Daoy (cell line): ENCODE results near the gene PGAM5. TPM values are rescaled to one million over a fixed set of nuclear protein-coding genes. Genes with fewer than 3 reads are reported as not detected.
"Not testable (repeated sequence)": the region's sequence is repeated elsewhere in the genome, so short reads cannot be mapped to it uniquely, and the experiment has no call there.

ENCODE experiments used
- DNase-seq: peaks from one replicate; pipeline ENCODE4 v3.0.0-alpha.2; 2015; ENCODE audit warnings: low read depth
- total RNA-seq: library from RNA; depleted of rRNA; stranded (reverse); fragments of >200 nt; shearing (Covaris generic); gene quantifications from 2 replicates; pipeline ENCODE4 v1.2.3, GENCODE V29; 2014

PGAM5 gene
- total RNA-seq, 1 experiment from 2014 or later: 73.5 TPM

DNA sequence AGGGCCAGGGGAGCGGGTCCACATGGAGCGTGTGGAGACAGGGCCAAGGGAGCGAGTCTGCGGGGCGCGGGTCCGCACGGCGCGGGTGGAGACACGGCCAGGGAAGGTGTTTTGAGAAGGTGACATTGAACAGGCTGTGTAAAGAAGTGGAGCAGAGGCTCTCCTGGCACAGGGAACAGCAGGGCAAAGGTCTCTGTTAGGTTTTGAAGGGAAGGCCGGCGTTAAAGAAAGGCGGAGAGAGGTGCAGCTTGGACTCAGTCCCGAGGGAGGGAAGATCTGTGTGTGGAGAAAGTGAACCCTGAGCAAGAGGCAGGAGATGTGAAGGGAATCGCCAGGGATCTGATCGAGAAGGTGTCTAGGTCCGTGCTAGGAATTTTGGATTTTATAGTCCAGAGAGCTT lies 21.4 kb upstream of the PGAM5 start:
- no peak for DNase-seq

DNA sequence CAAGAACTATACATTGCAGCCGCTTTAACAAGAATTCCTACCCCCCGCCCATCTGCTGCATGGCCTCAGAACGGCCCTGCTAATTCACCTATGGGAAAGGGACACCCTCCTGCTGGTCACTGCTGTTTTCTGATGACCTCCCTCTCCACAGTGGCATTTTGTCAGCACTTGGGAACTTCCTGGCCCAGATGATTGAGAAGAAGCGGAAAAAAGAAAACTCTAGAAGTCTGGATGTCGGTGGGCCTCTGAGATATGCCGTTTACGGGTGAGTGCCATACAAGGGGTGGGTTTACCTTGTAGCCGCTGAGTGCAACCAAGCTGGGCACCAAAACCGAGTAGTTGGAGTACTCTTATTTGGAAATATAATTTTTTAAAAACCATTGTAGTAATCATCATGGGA lies 20.5 kb upstream of the PGAM5 start:
- DNase-seq: no peak

DNA sequence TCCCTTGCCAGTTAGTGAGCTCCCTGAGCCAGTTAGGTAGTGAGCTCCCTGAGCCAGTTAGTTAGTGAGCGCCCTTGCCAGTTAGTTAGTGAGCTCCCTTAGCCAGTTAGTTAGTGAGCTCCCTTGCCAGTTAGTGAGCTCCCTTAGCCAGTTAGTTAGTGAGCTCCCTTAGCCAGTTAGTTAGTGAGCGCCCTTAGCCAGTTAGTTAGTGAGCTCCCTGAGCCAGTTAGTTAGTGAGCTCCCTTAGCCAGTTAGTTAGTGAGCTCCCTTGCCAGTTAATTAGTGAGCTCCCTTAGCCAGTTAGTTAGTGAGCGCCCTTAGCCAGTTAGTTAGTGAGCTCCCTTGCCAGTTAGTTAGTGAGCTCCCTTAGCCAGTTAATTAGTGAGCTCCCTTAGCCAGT lies 18.6 kb upstream of the PGAM5 start:
- not testable (repeated sequence) for DNase-seq

DNA sequence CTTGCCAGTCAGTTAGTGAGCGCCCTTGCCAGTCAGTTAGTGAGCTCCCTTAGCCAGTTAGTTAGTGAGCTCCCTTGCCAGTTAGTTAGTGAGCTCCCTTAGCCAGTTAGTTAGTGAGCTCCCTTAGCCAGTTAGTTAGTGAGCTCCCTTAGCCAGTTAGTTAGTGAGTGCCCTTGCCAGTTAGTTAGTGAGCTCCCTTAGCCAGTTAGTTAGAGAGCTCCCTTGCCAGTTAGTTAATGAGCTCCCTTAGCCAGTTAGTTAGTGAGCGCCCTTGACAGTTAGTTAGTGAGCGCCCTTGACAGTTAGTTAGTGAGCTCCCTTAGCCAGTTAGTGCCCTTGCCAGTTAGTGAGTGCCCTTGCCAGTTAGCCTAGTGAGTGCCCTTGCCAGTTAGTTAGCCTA lies 15.8 kb upstream of the PGAM5 start:
- not testable (repeated sequence) for DNase-seq

DNA sequence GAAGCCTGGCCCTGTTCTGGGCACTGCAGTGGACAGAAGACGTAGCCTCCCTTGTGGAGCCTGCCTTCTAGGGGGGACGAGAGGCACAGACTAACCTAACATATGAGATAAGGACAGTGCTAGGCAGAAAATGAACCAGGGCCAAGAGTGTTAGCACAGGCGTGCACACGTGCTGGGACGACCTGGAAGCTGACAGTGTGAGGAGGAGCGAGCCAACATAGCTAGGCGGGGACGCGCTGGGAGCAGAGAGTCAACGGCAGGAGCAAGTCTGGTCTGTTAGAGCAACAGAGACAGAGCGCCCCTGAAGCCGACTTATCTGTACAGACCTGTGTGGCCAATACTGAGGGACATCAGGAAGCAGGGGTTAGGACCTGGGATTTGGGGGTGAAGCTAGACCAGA lies 15.2 kb upstream of the PGAM5 start:
- DNase-seq: no peak

DNA sequence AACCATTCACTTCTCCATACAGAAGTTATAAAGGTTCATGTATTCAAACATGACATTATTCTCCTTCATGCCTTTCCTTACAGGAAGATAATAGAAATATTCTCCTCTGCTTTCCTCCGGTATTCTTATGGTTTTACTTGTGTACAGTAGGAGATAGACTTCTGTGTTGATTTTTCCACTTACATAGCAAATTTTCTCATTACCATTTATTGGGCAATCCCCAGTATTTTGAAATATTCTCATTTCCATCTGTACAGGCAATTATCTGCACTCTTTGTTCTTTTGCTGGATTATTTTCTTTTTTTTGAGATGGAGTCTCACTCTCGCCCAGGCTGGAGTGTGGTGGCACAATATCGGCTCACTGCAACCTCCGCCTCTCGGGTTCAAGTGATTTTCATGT lies 12.3 kb upstream of the PGAM5 start:
- no peak for DNase-seq

DNA sequence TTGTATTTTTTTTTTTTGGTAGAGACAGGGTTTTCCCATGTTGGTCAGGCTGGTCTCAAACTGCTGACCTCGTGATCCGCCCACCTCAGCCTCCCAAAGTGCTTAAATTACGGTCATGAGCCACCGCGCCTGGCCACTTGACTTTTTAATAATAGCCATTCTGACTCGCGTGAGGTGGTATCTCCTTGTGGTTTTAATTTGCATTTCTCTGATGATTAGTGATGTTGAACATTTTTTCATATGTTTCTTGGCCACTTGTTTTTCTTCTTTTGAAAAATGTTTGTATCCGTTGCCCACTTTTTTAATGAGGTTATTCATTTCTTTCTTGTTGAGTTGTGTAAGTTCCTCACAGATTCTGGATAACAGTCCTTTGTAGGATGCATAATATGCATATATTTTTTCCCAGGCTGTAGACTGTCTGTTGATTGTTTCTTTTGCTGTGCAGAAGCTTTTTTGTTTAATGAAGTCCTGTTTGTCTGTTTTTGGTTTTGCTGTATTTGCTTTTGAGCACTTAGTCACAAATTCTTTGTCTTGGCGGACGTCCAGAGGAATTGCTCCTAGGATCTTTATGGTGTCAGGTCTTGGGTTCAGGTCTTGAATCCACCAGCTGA lies 10.3 kb upstream of the PGAM5 start:
- no peak for DNase-seq

DNA sequence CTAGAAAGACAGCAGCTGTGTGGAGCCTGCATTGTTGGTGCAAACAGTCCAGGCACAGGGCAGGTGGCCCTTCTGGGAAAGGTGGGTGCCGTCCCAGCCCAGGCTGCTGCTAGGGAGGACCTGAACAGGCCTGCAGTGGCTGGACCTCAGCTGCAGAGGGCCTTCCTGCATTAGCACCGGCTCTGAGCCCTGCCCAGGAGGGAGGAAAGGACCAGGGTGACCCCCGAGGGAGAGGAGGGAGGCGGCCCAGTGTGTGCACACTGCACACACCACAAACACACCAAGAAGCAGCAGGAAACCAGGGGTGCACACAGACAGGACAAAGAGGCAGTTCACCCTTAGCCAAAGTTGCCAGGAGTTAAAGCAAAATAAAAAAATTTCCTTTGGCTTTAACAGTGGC lies 8.0 kb upstream of the PGAM5 start:
- no peak for DNase-seq

DNA sequence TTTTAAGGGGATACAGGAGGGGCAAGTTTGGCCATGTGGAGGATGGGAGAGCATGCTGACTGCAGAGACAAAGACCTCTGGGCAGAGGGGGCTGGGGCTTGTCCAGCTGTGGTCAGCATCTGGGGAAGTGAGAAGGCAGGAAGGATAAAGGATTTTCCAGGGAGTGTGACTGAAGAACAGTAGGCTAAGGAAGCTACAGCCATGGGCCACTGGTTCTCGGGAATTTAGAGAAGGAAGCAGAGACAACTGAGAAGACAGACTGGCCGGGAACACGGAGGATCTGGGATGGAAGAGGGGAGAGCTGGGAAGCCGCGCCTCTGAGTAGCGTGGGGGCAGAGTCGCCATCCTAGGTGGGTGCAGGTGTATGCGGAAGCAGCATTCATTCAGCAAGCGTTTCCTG lies 7.0 kb upstream of the PGAM5 start:
- no peak for DNase-seq

DNA sequence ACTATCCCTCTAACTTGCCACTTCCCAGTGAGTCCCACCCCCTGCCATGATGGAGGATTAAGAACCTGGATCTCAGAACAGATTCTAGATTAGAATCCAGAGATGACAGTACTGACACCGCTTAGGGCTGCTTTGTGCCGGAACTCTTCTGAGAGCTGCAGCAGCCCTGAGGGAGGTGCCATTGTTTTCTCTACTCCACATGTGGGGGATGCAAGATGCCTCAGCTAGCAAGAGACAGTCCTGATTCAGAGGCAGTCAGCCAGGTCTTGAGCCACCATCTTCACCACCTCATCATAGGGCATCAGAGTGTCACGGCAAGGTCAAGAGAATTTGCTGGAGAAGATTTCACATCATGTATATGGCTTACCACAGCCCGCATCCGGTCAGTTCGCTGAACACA lies 3.4 kb upstream of the PGAM5 start:
- DNase-seq: no peak

DNA sequence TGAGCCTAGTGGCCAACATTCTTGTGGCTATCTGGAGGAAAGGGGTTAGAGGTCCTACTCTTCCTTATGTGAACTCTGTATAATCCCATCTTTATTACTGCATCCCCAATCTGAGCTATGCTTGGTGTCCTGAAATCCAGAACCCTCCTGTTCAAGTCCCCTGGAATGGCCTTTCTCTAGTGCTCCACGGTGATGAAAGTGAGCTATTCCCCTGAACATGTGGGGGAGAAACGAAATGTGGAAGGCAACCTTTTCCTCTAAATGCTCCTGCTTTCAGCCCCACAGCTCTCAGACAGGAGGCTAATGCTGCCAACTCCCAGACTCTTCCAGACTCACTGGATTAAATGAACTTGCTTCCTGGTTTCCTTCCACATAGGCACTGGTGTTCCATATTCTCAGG lies 2.5 kb upstream of the PGAM5 start:
- no peak for DNase-seq

DNA sequence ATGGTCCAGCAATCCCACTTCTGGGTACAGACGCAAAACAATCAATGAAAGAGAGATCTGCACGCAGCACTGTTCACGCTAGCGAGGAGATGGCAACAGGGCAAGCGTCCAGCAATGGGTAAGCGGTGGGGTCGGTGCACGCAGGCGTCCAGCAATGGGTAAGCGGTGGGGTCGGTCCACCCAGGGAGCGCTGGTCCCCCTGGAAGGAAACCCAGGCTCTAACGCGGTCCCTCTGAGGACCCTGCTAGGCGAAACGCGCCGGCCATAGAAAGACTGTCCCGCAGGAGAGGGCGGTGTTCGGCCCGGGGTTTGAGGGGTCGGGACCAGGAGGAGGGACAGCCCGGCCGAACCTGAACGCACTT lies 618 bp upstream of the PGAM5 start:
- DNase-seq: no peak

DNA sequence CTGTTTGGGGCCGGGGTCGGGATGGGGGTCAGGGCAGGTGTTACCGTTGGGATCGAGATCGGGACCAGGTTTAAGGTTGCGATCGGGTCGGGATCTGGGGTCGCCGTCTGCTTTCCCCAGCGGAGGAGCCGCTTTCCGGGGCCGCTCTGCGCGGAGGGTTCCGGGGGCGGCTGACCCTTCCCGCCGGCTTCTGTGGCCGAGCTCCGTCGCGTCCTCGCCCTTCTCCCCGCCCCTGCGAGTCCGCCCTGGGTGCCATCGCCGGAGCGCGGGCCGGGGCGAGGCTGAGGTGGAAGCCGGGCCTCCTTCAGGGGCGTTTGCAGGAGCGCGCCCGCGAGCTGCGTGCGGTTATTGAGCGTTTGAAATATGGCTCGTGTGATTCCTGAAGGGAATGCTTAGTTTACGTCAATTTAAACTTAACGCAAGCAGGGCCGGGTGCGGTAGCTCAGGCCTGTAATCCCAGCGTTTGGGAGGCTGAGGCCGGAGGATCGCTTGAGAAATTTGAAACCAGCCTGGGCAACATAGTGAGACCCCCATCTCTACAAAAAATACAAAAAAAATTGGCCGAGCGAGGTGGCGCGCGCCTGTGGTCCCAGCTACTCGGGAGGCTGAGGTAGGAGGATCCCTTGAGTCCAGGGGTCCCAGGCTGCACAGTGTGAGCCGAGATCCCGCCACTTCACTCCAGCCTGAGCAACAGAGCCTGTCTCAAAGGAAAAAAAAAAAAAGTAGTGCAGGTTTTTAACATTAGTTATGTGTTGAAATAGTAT lies 620 bp downstream of the PGAM5 start:
- no peak for DNase-seq

DNA sequence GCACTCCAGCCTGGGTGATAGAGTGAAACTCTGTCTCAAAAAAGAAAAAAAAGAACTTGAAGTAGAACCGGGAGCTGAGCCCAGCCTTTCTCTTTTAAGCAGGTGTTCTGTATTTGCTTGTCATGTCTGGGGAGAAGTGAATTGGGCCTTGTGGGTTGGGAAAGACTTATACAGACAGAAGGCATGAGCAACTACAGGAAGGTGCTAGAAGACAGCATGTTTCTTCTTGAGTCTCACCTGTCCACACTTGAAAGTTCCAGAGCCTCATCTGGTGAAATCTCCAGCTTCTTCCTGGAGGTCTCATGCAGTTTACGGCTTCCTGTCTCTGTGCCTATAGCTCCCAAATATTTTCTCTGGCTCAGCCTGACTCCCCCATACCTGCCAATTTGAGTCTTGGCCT lies 2.5 kb downstream of the PGAM5 start:
- no peak for DNase-seq

DNA sequence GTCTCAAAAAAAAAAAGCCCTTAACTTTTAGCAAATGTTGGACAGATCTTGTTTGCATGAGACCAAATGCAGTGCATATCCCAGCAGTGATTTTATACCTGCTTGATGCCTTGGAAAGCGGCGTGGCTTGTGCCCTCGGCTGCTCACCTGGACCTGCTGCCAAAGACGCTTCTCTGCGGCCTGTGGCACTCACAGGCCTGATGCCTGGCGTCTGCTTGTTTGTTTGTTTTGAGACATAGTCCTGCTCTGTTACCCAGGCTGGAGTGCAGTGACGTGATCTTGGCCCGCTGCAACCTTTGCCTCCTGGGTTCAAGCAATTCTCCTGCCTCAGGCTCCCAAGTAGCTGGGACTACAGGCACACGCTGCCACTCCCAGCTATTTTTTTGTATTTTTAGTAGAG lies 5.2 kb downstream of the PGAM5 start:
- DNase-seq: no peak

DNA sequence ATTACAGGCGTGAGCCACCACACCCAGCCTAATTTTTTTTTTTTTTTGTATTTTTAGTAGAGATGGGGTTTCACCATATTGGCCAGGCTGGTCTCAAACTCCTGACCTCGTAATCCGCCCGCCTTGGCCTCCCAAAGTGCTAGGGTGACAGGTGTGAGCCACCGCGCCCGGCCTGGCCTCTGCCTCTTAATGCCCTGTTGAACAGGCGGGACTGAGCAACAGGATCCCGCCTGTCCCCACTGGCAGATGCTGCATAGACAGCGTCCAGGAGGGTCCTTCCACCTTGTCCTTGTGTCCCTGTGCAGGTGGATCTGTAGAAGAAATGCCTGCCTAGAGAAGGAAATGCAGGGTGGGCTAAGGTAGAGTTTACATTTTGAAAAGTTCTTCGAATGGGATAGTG lies 5.7 kb downstream of the PGAM5 start:
- DNase-seq: no peak

DNA sequence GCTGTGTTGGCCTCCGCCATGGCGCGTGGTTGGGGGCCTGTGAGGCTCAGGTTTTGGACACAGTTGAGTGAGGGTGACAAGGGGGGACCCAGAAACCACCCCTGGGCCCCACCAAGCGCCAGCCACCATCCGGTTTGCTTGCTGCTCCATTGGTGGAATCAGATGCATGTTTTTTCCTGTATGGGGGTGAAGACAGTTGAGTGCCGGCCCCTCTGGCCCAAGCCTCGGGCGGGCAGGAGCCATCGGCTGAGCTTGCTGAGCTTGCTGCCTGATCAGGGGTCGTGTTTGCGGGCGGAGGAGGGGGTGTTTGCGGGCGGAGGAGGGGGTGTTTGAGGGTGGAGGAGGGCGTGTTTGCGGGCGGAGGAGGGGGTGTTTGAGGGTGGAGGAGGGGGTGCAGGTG lies 6.4 kb downstream of the PGAM5 start:
- DNase-seq: no peak

DNA sequence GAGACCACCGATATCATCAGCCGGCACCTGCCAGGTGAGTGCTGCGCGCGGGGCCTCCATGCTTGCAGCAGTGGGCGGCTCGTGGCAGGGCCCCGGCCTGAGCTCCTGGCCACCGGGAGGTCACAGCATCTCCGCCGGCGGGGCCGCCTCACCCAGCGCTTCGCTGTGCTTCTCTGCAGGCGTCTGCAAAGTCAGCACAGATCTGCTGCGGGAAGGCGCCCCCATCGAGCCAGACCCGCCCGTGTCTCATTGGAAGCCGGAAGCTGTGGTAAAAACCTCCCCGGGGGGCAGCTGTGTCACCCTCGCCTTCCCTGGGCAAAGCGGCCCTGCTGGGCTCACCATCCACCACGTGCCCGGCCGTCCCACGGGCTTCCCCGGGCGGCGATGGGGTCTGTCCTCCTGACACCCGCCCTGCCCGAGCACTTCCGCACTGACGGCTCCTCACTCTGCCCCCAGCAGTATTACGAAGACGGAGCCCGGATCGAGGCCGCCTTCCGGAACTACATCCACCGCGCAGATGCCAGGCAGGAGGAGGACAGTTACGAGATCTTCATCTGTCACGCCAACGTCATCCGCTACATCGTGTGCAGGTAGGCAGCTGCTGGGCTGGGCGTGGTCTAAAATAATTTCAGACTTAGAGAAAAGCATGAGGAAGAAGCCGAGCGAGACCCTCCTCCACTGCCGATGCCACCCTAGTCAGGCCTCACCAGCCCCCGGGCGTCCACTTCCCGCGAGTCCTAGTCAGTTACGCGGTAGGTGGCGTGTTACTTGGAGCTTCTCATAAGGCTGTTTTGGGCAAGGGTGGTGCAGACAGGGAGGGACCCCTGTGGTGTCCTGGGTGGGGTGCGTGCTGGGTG lies 7.1 kb downstream of the PGAM5 start:
- DNase-seq: no peak

DNA sequence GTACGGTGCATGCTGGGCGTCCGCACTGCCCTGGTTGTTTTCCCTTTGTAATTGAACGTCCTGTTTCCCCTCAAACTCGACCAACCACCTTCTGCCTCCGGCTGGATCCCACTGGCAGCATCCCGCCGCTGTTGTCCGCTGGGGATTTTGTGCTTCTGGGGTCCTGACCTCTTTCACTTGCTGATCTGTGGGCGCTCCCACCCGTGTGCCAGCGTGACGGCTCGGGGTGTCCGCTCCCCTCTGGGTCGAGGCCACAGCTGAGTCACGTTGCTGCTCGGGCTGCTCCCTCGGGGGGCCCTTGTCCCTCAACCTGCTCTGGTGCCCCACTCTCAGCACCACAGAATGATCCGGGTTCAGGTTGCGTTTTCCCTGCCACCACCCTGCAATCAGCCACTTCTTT lies 8.0 kb downstream of the PGAM5 start:
- DNase-seq: no peak

DNA sequence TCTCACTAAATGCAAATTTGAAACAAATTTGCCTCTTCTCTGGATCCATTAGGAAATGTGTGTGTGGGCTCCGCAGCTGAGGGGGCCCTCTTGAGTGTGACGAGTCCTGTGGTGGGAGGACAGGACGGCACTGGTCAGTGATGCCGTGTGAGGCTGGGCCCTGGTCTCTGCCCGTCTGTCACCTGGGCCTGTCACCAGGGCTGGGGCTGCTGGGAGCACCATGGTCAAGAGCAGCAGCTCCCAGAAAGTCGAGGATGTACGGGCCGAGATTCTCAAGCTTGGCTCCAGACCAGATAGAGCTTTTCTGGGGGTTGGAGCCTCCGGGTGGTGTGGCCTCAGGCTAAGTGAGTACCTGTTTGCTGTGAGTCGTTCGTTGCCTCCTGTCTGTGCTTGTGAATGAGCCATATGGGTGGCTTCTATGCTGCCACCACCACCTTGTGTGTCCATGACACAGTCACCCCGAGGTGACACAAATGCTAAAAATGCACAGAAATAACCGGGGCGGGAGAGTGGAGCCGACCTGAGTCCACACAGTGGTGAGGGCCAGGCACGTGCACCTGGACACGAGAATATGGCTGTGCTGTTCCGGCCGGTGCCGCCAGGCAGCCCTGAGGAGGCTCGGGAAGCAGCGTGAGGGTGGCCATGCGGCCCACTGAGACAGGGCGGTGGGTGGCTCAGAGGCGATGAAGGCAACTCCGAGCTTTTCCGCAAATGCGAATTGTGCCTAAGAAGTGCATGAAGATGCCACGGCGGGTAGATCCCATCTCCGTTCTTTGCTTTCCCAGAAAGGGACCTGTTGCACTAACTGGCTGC lies 8.7 kb downstream of the PGAM5 start:
- DNase-seq: no peak

DNA sequence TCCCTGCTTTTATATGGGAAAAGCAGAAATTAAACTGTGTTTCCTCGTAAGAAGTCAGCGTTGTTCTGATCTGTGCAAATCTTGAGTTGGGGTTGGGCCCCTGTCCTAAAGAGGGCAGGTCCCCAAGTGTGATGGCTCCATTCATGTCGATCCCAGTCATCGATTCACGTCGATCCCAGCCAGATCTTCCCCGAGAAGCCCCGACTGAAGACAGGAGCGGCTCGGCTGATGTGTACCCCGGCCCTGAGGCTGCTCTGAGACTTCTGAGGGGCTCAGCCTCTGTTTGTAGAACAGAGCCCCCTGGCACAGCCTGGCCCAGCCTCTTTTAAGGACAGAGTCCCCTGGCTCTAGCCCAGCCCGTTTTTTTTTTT lies 9.3 kb downstream of the PGAM5 start:
- DNase-seq: no peak
